ENCODE data around the gene LIN7B.

LIN7B gene

DNA sequence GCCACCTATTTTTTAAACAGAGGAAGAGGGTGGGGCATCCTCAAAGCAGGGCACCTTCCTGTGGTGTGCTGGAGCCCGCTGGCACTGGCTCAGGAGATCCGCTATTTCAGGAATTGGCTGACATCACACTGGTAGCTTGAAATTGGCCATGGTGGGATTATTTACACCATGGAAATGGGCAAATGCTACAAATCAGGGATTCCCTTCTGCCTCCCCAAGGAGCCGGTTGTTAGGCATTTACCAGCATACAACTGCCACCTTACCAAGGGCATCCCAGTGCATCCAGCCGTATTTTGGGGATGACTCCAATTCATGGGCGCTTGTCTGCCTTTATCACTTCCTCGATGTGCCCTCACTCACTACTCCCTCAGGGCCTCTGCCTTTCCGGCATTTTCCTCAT is 26.8 kb downstream of the LIN7B start:
- no peaks in the 10 kb centered on the region for H3K4me1 ChIP-seq (ENCODE audit: control insufficient read depth, insufficient read depth, low read length)
- no peak overlapping the region for H3K27ac ChIP-seq (ENCODE audit: extremely low read depth, low read depth, low read length)
- peak; percentile 97 for TF ChIP-seq ZNF112 (tag by site-specific recombination; IDR thresholded peaks at IDR 0.05)
- TF ChIP-seq, protein P1, sequence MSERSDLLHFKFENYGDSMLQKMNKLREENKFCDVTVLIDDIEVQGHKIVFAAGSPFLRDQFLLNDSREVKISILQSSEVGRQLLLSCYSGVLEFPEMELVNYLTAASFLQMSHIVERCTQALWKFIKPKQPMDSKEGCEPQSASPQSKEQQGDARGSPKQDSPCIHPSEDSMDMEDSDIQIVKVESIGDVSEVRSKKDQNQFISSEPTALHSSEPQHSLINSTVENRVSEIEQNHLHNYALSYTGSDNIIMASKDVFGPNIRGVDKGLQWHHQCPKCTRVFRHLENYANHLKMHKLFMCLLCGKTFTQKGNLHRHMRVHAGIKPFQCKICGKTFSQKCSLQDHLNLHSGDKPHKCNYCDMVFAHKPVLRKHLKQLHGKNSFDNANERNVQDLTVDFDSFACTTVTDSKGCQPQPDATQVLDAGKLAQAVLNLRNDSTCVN (tag by site-specific recombination; optimal IDR thresholded peaks at IDR 0.05) = no peak
- TF ChIP-seq ZNF621 (tag by site-specific recombination; IDR thresholded peaks at IDR 0.05) = no peak
- TF ChIP-seq ZBTB7A (tag by site-specific recombination; IDR thresholded peaks at IDR 0.05; ENCODE audit: low read depth) = no peak
- TF ChIP-seq, protein P2, sequence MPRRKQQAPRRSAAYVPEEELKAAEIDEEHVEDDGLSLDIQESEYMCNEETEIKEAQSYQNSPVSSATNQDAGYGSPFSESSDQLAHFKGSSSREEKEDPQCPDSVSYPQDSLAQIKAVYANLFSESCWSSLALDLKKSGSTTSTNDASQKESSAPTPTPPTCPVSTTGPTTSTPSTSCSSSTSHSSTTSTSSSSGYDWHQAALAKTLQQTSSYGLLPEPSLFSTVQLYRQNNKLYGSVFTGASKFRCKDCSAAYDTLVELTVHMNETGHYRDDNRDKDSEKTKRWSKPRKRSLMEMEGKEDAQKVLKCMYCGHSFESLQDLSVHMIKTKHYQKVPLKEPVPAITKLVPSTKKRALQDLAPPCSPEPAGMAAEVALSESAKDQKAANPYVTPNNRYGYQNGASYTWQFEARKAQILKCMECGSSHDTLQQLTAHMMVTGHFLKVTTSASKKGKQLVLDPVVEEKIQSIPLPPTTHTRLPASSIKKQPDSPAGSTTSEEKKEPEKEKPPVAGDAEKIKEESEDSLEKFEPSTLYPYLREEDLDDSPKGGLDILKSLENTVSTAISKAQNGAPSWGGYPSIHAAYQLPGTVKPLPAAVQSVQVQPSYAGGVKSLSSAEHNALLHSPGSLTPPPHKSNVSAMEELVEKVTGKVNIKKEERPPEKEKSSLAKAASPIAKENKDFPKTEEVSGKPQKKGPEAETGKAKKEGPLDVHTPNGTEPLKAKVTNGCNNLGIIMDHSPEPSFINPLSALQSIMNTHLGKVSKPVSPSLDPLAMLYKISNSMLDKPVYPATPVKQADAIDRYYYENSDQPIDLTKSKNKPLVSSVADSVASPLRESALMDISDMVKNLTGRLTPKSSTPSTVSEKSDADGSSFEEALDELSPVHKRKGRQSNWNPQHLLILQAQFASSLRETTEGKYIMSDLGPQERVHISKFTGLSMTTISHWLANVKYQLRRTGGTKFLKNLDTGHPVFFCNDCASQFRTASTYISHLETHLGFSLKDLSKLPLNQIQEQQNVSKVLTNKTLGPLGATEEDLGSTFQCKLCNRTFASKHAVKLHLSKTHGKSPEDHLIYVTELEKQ (tag by site-specific recombination; IDR thresholded peaks at IDR 0.05; ENCODE audit: borderline replicate concordance) = no peak
- TF ChIP-seq ZNF140 (tag by site-specific recombination; IDR thresholded peaks at IDR 0.05) = no peak
- no peak for TF ChIP-seq ZNF292 (tag by site-specific recombination; IDR thresholded peaks at IDR 0.05; ENCODE audit: borderline replicate concordance, low read depth)
- CTCF ChIA-PET = interaction anchor here (0.9 to 2.5 kb wide), 4 partner anchors 43 to 406 kb away, joined by 3 to 9 read pairs (median 6); partner anchors contain the start of genes GYS1 and RUVBL2
- H3K4me3 ChIP-seq (ENCODE audit: low read depth, low read length) = no peak overlapping the region
- H3K9me3 ChIP-seq (ENCODE audit: control insufficient read depth, insufficient read depth, low read depth, low read length) = no peaks in the 10 kb centered on the region
- H3K36me3 ChIP-seq (ENCODE audit: control insufficient read depth in 2 of 2, insufficient read depth in 1 of 2, low read length in 2 of 2) = peaks cover 0 to 5% of the 10 kb centered on the region in 2 experiments; a peak in 2 of 3 replicates
- POLR2A ChIA-PET = no interaction called here

DNA sequence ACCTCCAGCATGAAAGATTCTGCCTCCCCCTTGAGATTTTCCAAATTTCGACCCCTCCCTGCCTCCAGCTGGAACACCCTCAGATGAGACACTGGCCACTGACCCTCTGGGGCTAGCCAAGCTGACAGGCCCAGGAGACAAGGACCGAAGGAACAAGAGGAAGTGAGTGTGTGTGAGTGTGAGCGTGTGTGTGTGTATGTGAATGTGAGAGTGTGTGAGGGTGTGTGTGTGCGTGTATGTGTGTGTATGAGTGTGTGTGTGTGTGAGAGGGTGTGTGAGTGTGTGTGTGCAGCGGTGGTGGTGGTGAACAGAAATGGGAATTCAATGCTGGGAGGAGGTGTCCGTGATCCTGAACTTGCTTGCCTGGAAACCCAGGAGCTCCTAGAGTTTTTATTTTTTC is 27.2 kb downstream of the LIN7B start:
- ChIA-PET POLR2A (no interaction called here), CTCF (interaction anchor here (0.7 to 1.7 kb wide), 4 partner anchors 11 to 148 kb away, joined by 3 to 7 read pairs (median 3); partner anchors contain the start of genes GYS1 and RUVBL2)
- Histone ChIP-seq H3K27ac (ENCODE audit: extremely low read depth, low read depth, low read length) (no peak overlapping the region), H3K36me3 (ENCODE audit: control insufficient read depth in 2 of 2, insufficient read depth in 1 of 2, low read length in 2 of 2) (peaks cover 0 to 5% of the 10 kb centered on the region in 2 experiments; a peak in 2 of 3 replicates), H3K4me1 (ENCODE audit: control insufficient read depth, insufficient read depth, low read length) (no peaks in the 10 kb centered on the region), H3K9me3 (ENCODE audit: control insufficient read depth, insufficient read depth, low read depth, low read length) (no peaks in the 10 kb centered on the region), H3K4me3 (ENCODE audit: low read depth, low read length) (no peak overlapping the region)
- TF ChIP-seq ZNF10 (tag by site-specific recombination; IDR thresholded peaks at IDR 0.05) = no peak
- TF ChIP-seq, protein P3, sequence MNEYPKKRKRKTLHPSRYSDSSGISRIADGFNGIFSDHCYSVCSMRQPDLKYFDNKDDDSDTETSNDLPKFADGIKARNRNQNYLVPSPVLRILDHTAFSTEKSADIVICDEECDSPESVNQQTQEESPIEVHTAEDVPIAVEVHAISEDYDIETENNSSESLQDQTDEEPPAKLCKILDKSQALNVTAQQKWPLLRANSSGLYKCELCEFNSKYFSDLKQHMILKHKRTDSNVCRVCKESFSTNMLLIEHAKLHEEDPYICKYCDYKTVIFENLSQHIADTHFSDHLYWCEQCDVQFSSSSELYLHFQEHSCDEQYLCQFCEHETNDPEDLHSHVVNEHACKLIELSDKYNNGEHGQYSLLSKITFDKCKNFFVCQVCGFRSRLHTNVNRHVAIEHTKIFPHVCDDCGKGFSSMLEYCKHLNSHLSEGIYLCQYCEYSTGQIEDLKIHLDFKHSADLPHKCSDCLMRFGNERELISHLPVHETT (tag by site-specific recombination; IDR thresholded peaks at IDR 0.05) = no peak
- TF ChIP-seq, protein P4, sequence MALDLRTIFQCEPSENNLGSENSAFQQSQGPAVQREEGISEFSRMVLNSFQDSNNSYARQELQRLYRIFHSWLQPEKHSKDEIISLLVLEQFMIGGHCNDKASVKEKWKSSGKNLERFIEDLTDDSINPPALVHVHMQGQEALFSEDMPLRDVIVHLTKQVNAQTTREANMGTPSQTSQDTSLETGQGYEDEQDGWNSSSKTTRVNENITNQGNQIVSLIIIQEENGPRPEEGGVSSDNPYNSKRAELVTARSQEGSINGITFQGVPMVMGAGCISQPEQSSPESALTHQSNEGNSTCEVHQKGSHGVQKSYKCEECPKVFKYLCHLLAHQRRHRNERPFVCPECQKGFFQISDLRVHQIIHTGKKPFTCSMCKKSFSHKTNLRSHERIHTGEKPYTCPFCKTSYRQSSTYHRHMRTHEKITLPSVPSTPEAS (tag by site-specific recombination; IDR thresholded peaks at IDR 0.05) = peak; percentile 98
- TF ChIP-seq IKZF3 (tag by site-specific recombination; IDR thresholded peaks at IDR 0.05) = no peak
- TF ChIP-seq, protein P5, sequence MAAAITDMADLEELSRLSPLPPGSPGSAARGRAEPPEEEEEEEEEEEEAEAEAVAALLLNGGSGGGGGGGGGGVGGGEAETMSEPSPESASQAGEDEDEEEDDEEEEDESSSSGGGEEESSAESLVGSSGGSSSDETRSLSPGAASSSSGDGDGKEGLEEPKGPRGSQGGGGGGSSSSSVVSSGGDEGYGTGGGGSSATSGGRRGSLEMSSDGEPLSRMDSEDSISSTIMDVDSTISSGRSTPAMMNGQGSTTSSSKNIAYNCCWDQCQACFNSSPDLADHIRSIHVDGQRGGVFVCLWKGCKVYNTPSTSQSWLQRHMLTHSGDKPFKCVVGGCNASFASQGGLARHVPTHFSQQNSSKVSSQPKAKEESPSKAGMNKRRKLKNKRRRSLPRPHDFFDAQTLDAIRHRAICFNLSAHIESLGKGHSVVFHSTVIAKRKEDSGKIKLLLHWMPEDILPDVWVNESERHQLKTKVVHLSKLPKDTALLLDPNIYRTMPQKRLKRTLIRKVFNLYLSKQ (tag by site-specific recombination; IDR thresholded peaks at IDR 0.05; ENCODE audit: borderline replicate concordance) = no peak
- no peak for TF ChIP-seq ZNF239 (tag by site-specific recombination; IDR thresholded peaks at IDR 0.05)

Measured in HEK293 (cell line).